HCT116 (cell line): ENCODE data around the gene DENND1A. TPM values are rescaled to one million over a fixed set of nuclear protein-coding genes. Genes with fewer than 3 reads are reported as not detected.

Source experiments
- ATAC-seq: fragments of 200-7000 bp; cut with Tn5 transposase; 2 replicates; pipeline ENCODE4 v1.9.1; 2020; ENCODE audit warnings: mild to moderate bottlenecking, moderate library complexity
- BruUV-seq: library from RNA; stranded (reverse); fragments of 400-500 nt; replicated peaks from 2 replicates; lab custom pipeline; 2021; lab: Mats Ljungman, UMichigan
- CTCF ChIA-PET: fragments of 300-600 bp; sonication (Branson Sonifier 250); formaldehyde crosslinking; loops from one replicate; lab custom pipeline; 2021; ENCODE audit warnings: antibody characterized with exemption; lab: Charles Lee
- POLR2A ChIA-PET: fragments of 300-600, 350-600 bp; sonication (Branson Sonifier 250); formaldehyde crosslinking; loops from one replicate; lab custom pipeline; 2021; ENCODE audit warnings: antibody characterized with exemption; lab: Charles Lee
- RAD21 ChIA-PET, 2 experiments: fragments of 300-600 bp; sonication (Branson Sonifier 250); formaldehyde crosslinking; loops; one replicate each; lab custom pipeline; 2023; ENCODE audit warnings: low total read pairs in 2 of 2; ENCODE audit not compliant: uncharacterized antibody in 2 of 2, unreplicated experiment in 2 of 2, low non-redundant PET in 1 of 2; lab: Charles Lee
- DNase-seq: peaks from one replicate; pipeline ENCODE4 v3.0.0-alpha.2; 2010; ENCODE audit warnings: low read depth, low spot score
- H2AFZ ChIP-seq: fragments of 200-600 bp; shearing (Covaris generic), sonication (generic); 2 replicates; pipeline ENCODE4 v1.6.1; 2017; ENCODE audit warnings: low read depth, mixed run types, mixed read lengths, antibody characterized with exemption, low read length; ENCODE audit not compliant: poor library complexity, severe bottlenecking
- H3K27ac ChIP-seq: 2 replicates; pipeline ENCODE4 v1.5.1; 2012; ENCODE audit warnings: low read depth, low read length
- H3K27me3 ChIP-seq: fragments of 200-600 bp; sonication (generic); 2 replicates; pipeline ENCODE4 v1.6.1; 2016; ENCODE audit warnings: mixed run types, low read length, mixed read lengths; ENCODE audit not compliant: insufficient read depth
- H3K36me3 ChIP-seq, 2 experiments: fragments of 200-500 bp in 1 of 2; fragments of 200-600 bp in 1 of 2; sonication (Bioruptor generic) in 1 of 2; sonication (generic) in 1 of 2; 2 replicates each; pipeline versions ENCODE4 v1.5.1 to v1.6.1; 2014 to 2016; ENCODE audit warnings: low read length in 2 of 2, inconsistent platforms in 1 of 2, mixed read lengths in 1 of 2, mixed run types in 1 of 2; ENCODE audit not compliant: insufficient read depth in 2 of 2, control insufficient read depth in 1 of 2
- H3K4me1 ChIP-seq, 2 experiments: fragments of 200-600 bp in 1 of 2; sonication (generic) in 1 of 2; 2 replicates each; pipeline versions ENCODE4 v1.5.1 to v1.6.1; 2012 to 2017; ENCODE audit warnings: low read length in 2 of 2, inconsistent platforms in 1 of 2, mild to moderate bottlenecking in 1 of 2, mixed read lengths in 1 of 2, mixed run types in 1 of 2, moderate library complexity in 1 of 2; ENCODE audit not compliant: insufficient read depth in 2 of 2, control insufficient read depth in 1 of 2
- H3K4me2 ChIP-seq: fragments of 200-600 bp; sonication (generic); 2 replicates; pipeline ENCODE4 v1.6.1; 2017; ENCODE audit warnings: mixed run types, low read length, mixed read lengths
- H3K4me3 ChIP-seq, 2 experiments: fragments of 200-600 bp in 1 of 2; sonication (generic) in 1 of 2; replicated peaks in 1 of 2; 2 replicates each; pipeline ENCODE4 v1.5.1; 2011 to 2016; ENCODE audit warnings: low read length in 2 of 2, control low read depth in 1 of 2, low read depth in 1 of 2, mild to moderate bottlenecking in 1 of 2, mixed read lengths in 1 of 2, mixed run types in 1 of 2
- H3K79me2 ChIP-seq: fragments of 200-600 bp; sonication (generic); 2 replicates; pipeline ENCODE4 v1.6.1; 2017; ENCODE audit warnings: mild to moderate bottlenecking, mixed run types, low read length, moderate library complexity, mixed read lengths; ENCODE audit not compliant: insufficient read depth
- H3K9ac ChIP-seq: fragments of 200-600 bp; sonication (generic); 2 replicates; pipeline ENCODE4 v1.6.1; 2016; ENCODE audit warnings: low read length, mixed read lengths
- H3K9me2 ChIP-seq: fragments of 200-600 bp; sonication (generic), shearing (Covaris generic); 2 replicates; pipeline ENCODE4 v1.6.1; 2017; ENCODE audit warnings: mixed run types, mild to moderate bottlenecking, moderate library complexity; ENCODE audit not compliant: insufficient read depth
- H3K9me3 ChIP-seq, 2 experiments: fragments of 200-500 bp in 1 of 2; fragments of 200-600 bp in 1 of 2; sonication (Bioruptor generic) in 1 of 2; sonication (generic) in 1 of 2; 2 replicates each; pipeline ENCODE4 v1.6.1; 2014 to 2017; ENCODE audit warnings: low read length in 2 of 2, mixed read lengths in 2 of 2, inconsistent platforms in 1 of 2, low read depth in 1 of 2, mild to moderate bottlenecking in 1 of 2, mixed run types in 1 of 2, moderate library complexity in 1 of 2; ENCODE audit not compliant: control insufficient read depth in 1 of 2, insufficient read depth in 1 of 2
- H4K20me1 ChIP-seq: fragments of 200-600 bp; sonication (generic), shearing (Covaris generic); 2 replicates; pipeline ENCODE4 v1.6.1; 2017; ENCODE audit warnings: mixed run types, mild to moderate bottlenecking, moderate library complexity; ENCODE audit not compliant: insufficient read depth
- CBX3 ChIP-seq: IDR thresholded peaks from 2 replicates; pipeline ENCODE4 v1.6.1; 2012; ENCODE audit warnings: low read depth
- CEBPB ChIP-seq: IDR thresholded peaks from 2 replicates; pipeline ENCODE4 v1.6.1; 2012; ENCODE audit warnings: low read depth
- EGR1 ChIP-seq: IDR thresholded peaks from 2 replicates; pipeline ENCODE4 v1.6.1; 2012; ENCODE audit warnings: low read depth
- EZH2phosphoT487 ChIP-seq: fragments of 200-600 bp; IDR thresholded peaks from 2 replicates; pipeline ENCODE4 v1.6.1; 2018; ENCODE audit warnings: antibody characterized with exemption, borderline replicate concordance
- FOSL1 ChIP-seq: IDR thresholded peaks from 2 replicates; pipeline ENCODE4 v1.6.1; 2012; ENCODE audit warnings: low read depth
- JUND ChIP-seq: IDR thresholded peaks from 2 replicates; pipeline ENCODE4 v1.6.1; 2012
- MAX ChIP-seq: IDR thresholded peaks from 2 replicates; pipeline ENCODE4 v1.6.1; 2012
- POLR2AphosphoS5 ChIP-seq: IDR thresholded peaks from 2 replicates; pipeline ENCODE4 v1.6.1; 2011; ENCODE audit warnings: mild to moderate bottlenecking, low read depth, low read length, moderate library complexity
- REST ChIP-seq: IDR thresholded peaks from 2 replicates; pipeline ENCODE4 v1.6.1; 2012; ENCODE audit warnings: low read depth
- SP1 ChIP-seq: IDR thresholded peaks from 2 replicates; pipeline ENCODE4 v1.6.1; 2012; ENCODE audit warnings: low read depth
- SRF ChIP-seq: IDR thresholded peaks from 2 replicates; pipeline ENCODE4 v1.6.1; 2012; ENCODE audit warnings: low read depth
- TCF7L2 ChIP-seq: IDR thresholded peaks from 2 replicates; pipeline ENCODE4 v1.7.0; 2011; ENCODE audit warnings: borderline replicate concordance, inconsistent platforms; ENCODE audit not compliant: insufficient read depth, insufficient read length; ENCODE audit errors: extremely low read depth
- ZFX ChIP-seq: fragments of 450-650 bp; IDR thresholded peaks from 2 replicates; pipeline ENCODE4 v1.6.1; 2017
- intact Hi-C: fragments of 100-400 bp; cut with micrococcal nuclease; formaldehyde crosslinking; loops from 2 replicates; pipeline ENCODE4 v1.10.0; 2022
- total RNA-seq: library from RNA; stranded (reverse); gene quantifications from one replicate; pipeline ENCODE4 v1.2.1, GENCODE V29; 2021; ENCODE audit not compliant: unreplicated experiment
- TF ChIP-seq, protein P1 (sequence below): IDR thresholded peaks from 2 replicates; pipeline ENCODE4 v1.6.1; 2011; ENCODE audit warnings: mild to moderate bottlenecking, low read length, moderate library complexity; ENCODE audit not compliant: insufficient replicate concordance; ENCODE audit errors: extremely low read depth

DENND1A gene
- total RNA-seq, 1 experiment from 2014 or later: 33.0 TPM

DNA sequence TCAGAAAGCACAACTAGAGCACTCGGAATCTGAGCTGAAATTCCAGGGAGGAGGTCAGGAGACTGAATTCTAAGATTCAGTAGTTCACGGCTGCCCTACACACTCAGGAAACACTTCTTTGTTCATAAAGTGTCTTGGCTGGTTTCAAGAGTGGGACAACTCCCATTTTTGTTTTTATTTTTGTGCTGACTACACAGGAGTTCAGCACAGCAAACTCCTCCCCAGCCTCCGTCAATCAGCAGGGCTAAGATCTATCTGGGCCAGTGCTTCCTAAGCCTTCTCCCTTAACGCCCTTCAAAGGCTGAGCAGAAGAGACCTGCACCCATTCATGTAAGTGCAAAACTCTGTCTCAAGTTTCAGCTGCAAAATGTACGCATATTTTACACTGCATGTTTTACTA is 323.8 kb downstream of the DENND1A start (continued):
- no peak for TF ChIP-seq TCF7L2
- no peak for TF ChIP-seq SRF
- no peak for TF ChIP-seq FOSL1

GRCh38 chr9:123605286-123605685 is 324.6 kb downstream of the DENND1A start:
- H3K36me3 ChIP-seq: no peaks in the 10 kb centered on the region
- no peak overlapping the region for H3K4me3 ChIP-seq
- no peak for ATAC-seq
- H2AFZ ChIP-seq: no peak overlapping the region
- ChIA-PET RAD21 (no interaction called here), POLR2A (no interaction called here), CTCF (no interaction called here)
- no peaks in the 10 kb centered on the region for H3K27me3 ChIP-seq
- no peaks in the 10 kb centered on the region for H4K20me1 ChIP-seq
- TF ChIP-seq POLR2AphosphoS5: no peak
- TF ChIP-seq EZH2phosphoT487: no peak
- no peak for TF ChIP-seq JUND
- TF ChIP-seq EGR1: no peak
- TF ChIP-seq CBX3: no peak
- TF ChIP-seq SRF: no peak
- no peak for TF ChIP-seq ZFX
- no peaks in the 10 kb centered on the region for H3K4me1 ChIP-seq
- H3K79me2 ChIP-seq: no peaks in the 10 kb centered on the region
- H3K9me2 ChIP-seq: no peaks in the 10 kb centered on the region
- no peaks in the 10 kb centered on the region for H3K9me3 ChIP-seq
- BruUV-seq: no TSS peak
- H3K4me2 ChIP-seq: no peak overlapping the region
- intact Hi-C loops: no loop called here
- no peak for DNase-seq
- no peak overlapping the region for H3K9ac ChIP-seq
- no peak overlapping the region for H3K27ac ChIP-seq

GRCh38 chr9:123604861-123605260 is 325.1 kb downstream of the DENND1A start:
- no peak for DNase-seq
- no peak overlapping the region for H3K4me3 ChIP-seq
- H3K4me1 ChIP-seq: no peaks in the 10 kb centered on the region
- no peak overlapping the region for H2AFZ ChIP-seq
- no peaks in the 10 kb centered on the region for H3K9me3 ChIP-seq
- no peaks in the 10 kb centered on the region for H3K36me3 ChIP-seq
- no peaks in the 10 kb centered on the region for H4K20me1 ChIP-seq
- no peaks in the 10 kb centered on the region for H3K27me3 ChIP-seq
- no peak overlapping the region for H3K9ac ChIP-seq
- intact Hi-C loops: no loop called here
- no peak for ATAC-seq
- ChIA-PET CTCF (no interaction called here), RAD21 (no interaction called here)
- no peak overlapping the region for H3K4me2 ChIP-seq
- BruUV-seq: no TSS peak
- TF ChIP-seq CEBPB: no peak
- TF ChIP-seq, protein P1, sequence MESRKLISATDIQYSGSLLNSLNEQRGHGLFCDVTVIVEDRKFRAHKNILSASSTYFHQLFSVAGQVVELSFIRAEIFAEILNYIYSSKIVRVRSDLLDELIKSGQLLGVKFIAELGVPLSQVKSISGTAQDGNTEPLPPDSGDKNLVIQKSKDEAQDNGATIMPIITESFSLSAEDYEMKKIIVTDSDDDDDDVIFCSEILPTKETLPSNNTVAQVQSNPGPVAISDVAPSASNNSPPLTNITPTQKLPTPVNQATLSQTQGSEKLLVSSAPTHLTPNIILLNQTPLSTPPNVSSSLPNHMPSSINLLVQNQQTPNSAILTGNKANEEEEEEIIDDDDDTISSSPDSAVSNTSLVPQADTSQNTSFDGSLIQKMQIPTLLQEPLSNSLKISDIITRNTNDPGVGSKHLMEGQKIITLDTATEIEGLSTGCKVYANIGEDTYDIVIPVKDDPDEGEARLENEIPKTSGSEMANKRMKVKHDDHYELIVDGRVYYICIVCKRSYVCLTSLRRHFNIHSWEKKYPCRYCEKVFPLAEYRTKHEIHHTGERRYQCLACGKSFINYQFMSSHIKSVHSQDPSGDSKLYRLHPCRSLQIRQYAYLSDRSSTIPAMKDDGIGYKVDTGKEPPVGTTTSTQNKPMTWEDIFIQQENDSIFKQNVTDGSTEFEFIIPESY: no peak
- TF ChIP-seq SP1: no peak
- no peak for TF ChIP-seq MAX
- TF ChIP-seq JUND: no peak
- TF ChIP-seq EGR1: no peak
- no peak for TF ChIP-seq EZH2phosphoT487
- TF ChIP-seq REST: no peak
- TF ChIP-seq, all 23 proteins: peak for 0
- POLR2A ChIA-PET: no interaction called here
- no peaks in the 10 kb centered on the region for H3K9me2 ChIP-seq
- H3K27ac ChIP-seq: no peak overlapping the region
- no peaks in the 10 kb centered on the region for H3K79me2 ChIP-seq
